ENCODE data around the gene SHCBP1L.

GRCh38 chr1:183002267-183002666 is 49.3 kb upstream of the SHCBP1L start:
- TF ChIP-seq CTCF (IDR thresholded peaks at IDR 0.05) (no peak), POLR2A (IDR thresholded peaks at IDR 0.05) (no peak)

Data from heart left ventricle (tissue), 13 donors.